ENCODE measurements around the gene TEN1.
A peak's percentile ranks its signal among the peaks of the same experiment; 100 is the strongest.

TEN1 gene

DNA sequence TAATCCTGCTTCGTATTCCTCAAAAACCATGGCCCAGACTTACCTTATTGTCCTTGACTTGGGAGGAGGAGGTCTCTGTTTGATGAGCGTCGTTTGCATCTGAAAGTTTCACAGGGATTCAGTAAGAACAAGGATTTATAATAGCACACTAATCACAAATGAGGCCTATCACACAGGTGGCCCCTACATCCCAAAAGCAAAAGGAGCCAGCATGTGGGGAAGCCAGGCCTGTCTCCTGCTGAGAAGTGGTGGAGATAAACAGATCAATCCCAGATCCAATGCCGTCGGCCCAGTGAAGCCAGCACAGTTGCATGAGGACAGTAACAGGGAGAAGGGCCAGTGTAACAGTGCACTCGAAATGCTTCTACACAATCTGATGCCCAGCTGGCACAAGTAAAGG lies 61.3 kb downstream of the TEN1 start:
- TF ChIP-seq GATA2 (IDR thresholded peaks at IDR 0.05; ENCODE audit: low read depth, low read length) (no peak), GATA3 (IDR thresholded peaks at IDR 0.05; ENCODE audit: low read depth, low read length) (no peak)

DNA sequence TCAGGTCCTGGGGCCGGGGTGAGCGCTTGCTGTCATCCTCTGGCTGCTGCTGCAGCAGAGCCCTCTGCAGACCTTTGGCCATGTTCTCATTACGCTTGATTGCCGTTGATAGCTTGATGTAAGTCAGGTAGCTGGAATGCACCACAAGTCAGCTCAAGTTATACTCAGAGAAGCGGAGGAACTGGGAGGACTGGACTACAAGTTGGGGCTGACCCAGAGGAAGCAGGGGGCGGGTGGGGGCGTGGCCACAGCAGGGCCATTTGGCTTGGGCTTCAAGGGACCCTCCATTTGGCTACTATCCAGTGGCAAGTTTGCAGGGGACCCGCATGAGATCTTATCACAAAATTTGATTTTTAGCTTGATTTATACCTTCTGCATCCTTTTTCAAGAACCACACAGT lies 67.0 kb downstream of the TEN1 start:
- peak; percentile 55 for TF ChIP-seq GATA2 (IDR thresholded peaks at IDR 0.05; ENCODE audit: low read depth, low read length)
- TF ChIP-seq GATA3 (IDR thresholded peaks at IDR 0.05; ENCODE audit: low read depth, low read length) = no peak

DNA sequence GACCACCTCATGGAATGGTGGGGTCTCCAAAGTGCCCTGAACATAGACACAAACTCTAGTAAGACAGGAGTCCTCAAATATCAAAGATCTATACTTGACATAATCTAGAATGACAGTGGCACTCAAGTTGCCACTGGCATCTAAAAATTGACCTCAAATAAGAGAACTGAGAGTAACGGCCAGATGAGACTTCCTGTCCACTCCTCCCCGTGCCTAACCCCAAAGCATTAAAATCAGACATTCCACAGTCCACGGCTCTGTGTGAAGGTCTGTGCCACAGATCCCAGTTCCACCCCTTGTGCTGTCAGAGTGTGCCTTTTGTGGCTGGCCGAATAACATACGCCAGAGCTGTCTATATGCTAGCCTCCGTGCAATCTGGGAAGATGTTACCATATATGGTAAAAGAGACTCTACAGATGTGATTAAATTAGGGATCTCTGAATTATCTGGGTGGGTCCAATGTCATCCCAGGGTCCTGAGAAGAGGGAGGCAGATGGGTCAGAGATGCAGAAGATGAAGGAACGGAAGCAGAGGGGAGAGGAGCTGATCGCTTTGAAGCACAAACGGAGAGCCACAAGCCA lies 69.1 kb downstream of the TEN1 start:
- TF ChIP-seq GATA3 (IDR thresholded peaks at IDR 0.05; ENCODE audit: low read depth, low read length) (no peak), GATA2 (IDR thresholded peaks at IDR 0.05; ENCODE audit: low read depth, low read length) (no peak)

DNA sequence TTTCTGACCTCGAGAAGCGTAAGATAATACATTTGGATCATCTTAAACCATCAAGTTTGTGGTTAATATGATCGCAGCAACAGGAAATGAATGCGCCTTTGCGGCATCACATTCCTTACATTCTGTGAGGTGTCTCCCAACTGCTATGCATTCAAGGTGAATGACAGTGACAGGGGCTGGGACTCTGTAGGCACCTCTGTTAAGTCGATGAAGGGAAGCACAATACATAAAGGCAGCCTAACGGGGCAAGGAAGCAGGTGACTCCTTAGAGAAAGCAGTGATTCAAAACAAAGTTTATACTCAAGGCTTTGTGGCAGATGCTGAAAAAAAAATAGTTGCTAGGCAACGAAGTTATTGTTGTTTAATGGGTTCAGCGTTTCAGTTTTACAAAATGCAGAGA lies 69.7 kb downstream of the TEN1 start:
- no peak for TF ChIP-seq GATA3 (IDR thresholded peaks at IDR 0.05; ENCODE audit: low read depth, low read length)
- no peak for TF ChIP-seq GATA2 (IDR thresholded peaks at IDR 0.05; ENCODE audit: low read depth, low read length)

DNA sequence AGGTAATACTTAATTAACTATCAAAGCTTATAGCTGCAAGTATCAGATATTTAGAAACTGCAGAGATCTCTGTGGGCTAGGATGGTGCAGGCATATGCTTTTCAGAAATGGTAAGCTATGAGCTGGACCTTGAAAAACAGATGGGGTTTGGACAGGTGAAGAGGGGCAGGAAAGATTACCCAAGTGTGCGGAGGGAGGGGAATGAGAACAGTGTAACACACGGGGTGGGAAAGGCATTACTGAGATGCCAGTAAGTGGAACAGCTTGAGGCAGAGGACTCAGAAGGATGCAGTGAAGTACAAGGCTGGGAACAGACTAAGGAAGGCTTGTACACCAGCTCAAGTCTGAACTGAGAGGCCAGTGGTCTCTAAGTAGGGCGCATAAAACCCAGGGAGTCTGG lies 70.2 kb downstream of the TEN1 start:
- TF ChIP-seq GATA2 (IDR thresholded peaks at IDR 0.05; ENCODE audit: low read depth, low read length) = no peak
- no peak for TF ChIP-seq GATA3 (IDR thresholded peaks at IDR 0.05; ENCODE audit: low read depth, low read length)

DNA sequence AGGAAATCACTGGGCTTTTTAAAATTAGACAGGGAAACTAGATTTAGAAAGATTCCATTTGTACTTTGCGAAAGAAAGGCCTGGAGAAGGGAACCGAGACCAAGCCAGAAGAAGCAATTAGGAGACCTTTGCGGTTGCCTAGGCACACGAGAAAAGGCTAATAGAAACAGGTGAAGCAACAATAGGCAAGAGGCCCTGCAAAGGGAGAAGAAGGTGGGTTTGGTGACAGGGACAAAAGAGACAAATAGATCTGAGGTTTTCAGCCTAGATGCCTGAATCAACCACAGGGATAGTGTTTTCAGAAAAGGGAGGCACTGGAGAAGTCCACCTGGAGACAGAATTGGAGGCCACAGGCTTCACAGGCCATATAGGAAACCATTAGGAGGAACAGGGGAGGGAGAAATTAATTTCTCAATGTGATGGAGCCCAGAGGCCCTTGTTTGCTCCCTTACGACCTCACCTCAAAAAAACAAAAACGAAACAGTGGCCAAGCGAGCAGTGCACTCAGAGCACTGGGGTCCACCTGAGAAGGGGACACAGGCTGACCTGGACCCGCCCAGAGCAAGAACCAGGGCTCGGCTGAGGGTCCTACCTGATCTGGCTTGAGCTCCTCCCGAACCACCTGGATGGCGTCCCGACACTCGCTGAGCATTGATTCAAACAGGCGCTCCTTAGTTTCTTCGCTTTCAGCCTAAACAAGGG lies 70.9 kb downstream of the TEN1 start:
- TF ChIP-seq GATA2 (IDR thresholded peaks at IDR 0.05; ENCODE audit: low read depth, low read length) = no peak
- TF ChIP-seq GATA3 (IDR thresholded peaks at IDR 0.05; ENCODE audit: low read depth, low read length) = no peak

Data from SH-SY5Y (cell line).